Right cardiac atrium (tissue), 5 donors: Measurements from ENCODE around the gene CCP110. TPM values are rescaled to one million over a fixed set of nuclear protein-coding genes. Genes with fewer than 3 reads are reported as not detected.

Experiments
- polyA plus RNA-seq: library from polyadenylated mRNA; stranded (reverse); fragments of 200-250 nt; gene quantifications from one replicate; pipeline ENCODE4 v1.2.3, GENCODE V29; 2013
- total RNA-seq, 4 donors: library from RNA; stranded (reverse); fragmentation: NEBNext Ultra II Directional; extraction: Animal tissue kit (Norgen Biotek cat#: 25700); gene quantifications; one replicate each; pipeline ENCODE4 v1.2.1, GENCODE V29; 2021
- donor health status: healthy with polysubstance abuse.
- donor health status: DM: no; HTN: yes; CAD: no.
- donor health status: DM: no; HTN: no; CAD: no.
- donor health status: DM: no; HTN: yes; CAD: no; lungs with severe emphysema.
- donor health status: DM: yes; HTN: yes; CAD: no.

The CCP110 gene
- total and polyA plus RNA-seq, 5 donors: 3.9 to 13.2 (median 10.3) TPM

Other genes with a start within 250 kb of the CCP110 start
- gene CLEC19A, start 238.2 kb upstream of the CCP110 start, total RNA-seq: not detected
- not detected for gene CLEC19A, start 238.2 kb upstream of the CCP110 start, polyA plus RNA-seq
- gene TMC5, start 106.1 kb upstream of the CCP110 start, total RNA-seq: under 1 TPM; 0.14 to 0.81 (median 0.43) TPM
- gene TMC5, start 106.1 kb upstream of the CCP110 start, polyA plus RNA-seq: 0.11 TPM
- 100 to 1,000 TPM; 103 to 121 (median 106) TPM for gene GDE1, start 1.8 kb upstream of the CCP110 start, total RNA-seq
- gene GDE1, start 1.8 kb upstream of the CCP110 start, polyA plus RNA-seq: 72.9 TPM
- gene VPS35L, start 31.8 kb downstream of the CCP110 start, total RNA-seq: 10 to 100 TPM; 31.5 to 40.1 (median 33.9) TPM
- gene VPS35L, start 31.8 kb downstream of the CCP110 start, polyA plus RNA-seq: 19.8 TPM
- gene KNOP1, start 194.3 kb downstream of the CCP110 start, total RNA-seq: 1 to 10 TPM; 6.1 to 9.2 (median 7.9) TPM
- gene KNOP1, start 194.3 kb downstream of the CCP110 start, polyA plus RNA-seq: 12.5 TPM
- gene IQCK, start 194.3 kb downstream of the CCP110 start, total RNA-seq: 1 to 10 TPM; 5.1 to 8.3 (median 6.4) TPM
- 5.1 TPM for gene IQCK, start 194.3 kb downstream of the CCP110 start, polyA plus RNA-seq